Caco-2 (cell line): Measurements from ENCODE around the gene SERPINB6. TPM values are rescaled to one million over a fixed set of nuclear protein-coding genes. Genes with fewer than 3 reads are reported as not detected.
"Not testable (repeated sequence)": the region's sequence is repeated elsewhere in the genome, so short reads cannot be mapped to it uniquely, and the experiment has no call there.

Experiments used
- BruUV-seq: library from RNA; stranded (reverse); fragments of 400-500 nt; replicated peaks from 2 replicates; lab custom pipeline; 2021; lab: Mats Ljungman, UMichigan
- CTCF ChIA-PET: fragments of 300-600 bp; sonication (Branson Sonifier 250); formaldehyde crosslinking; loops from one replicate; lab custom pipeline; 2022; ENCODE audit warnings: antibody characterized with exemption; lab: Charles Lee
- POLR2A ChIA-PET: fragments of 300-600 bp; sonication (Branson Sonifier 250); formaldehyde crosslinking; loops from one replicate; lab custom pipeline; 2022; ENCODE audit warnings: antibody characterized with exemption; lab: Charles Lee
- DNase-seq, 2 experiments: peaks; one replicate each; pipeline versions ENCODE4 v3.0.0 to v3.0.0-alpha.2; 2020 to 2022
- H3K27me3 ChIP-seq: replicated peaks from 2 replicates; pipeline ENCODE4 v1.6.0; 2011; ENCODE audit warnings: low read length; ENCODE audit not compliant: control insufficient read depth, insufficient read depth
- H3K36me3 ChIP-seq: 2 replicates; pipeline ENCODE4 v1.5.1; 2011; ENCODE audit warnings: low read length; ENCODE audit not compliant: control insufficient read depth, insufficient read depth
- H3K4me1 ChIP-seq: fragments of 250-450 bp; sonication (Bioruptor Pico); 2 replicates; pipeline ENCODE4 v1.5.1; 2020; ENCODE audit warnings: mild to moderate bottlenecking
- H3K4me3 ChIP-seq: 2 replicates; pipeline ENCODE4 v1.5.1; 2011; ENCODE audit warnings: low read depth, mild to moderate bottlenecking, control low read depth, low read length
- H3K9me3 ChIP-seq: fragments of 250-450 bp; sonication (Bioruptor Pico); 2 replicates; pipeline ENCODE4 v1.5.1; 2020; ENCODE audit warnings: mild to moderate bottlenecking, moderate library complexity
- H3K27ac Mint-ChIP-seq: one replicate; pipeline ENCODE4 v1.8.0; 2022; ENCODE audit warnings: mixed read lengths; ENCODE audit not compliant: unreplicated experiment
- H3K27me3 Mint-ChIP-seq: one replicate; pipeline ENCODE4 v1.8.0; 2022; ENCODE audit warnings: mixed read lengths; ENCODE audit not compliant: insufficient read depth, unreplicated experiment
- H3K36me3 Mint-ChIP-seq: one replicate; pipeline ENCODE4 v1.8.0; 2022; ENCODE audit warnings: mild to moderate bottlenecking, mixed read lengths; ENCODE audit not compliant: insufficient read depth, unreplicated experiment
- H3K4me1 Mint-ChIP-seq: one replicate; pipeline ENCODE4 v1.8.0; 2022; ENCODE audit warnings: low read depth, mixed read lengths; ENCODE audit not compliant: unreplicated experiment
- H3K4me3 Mint-ChIP-seq: one replicate; pipeline ENCODE4 v1.8.0; 2022; ENCODE audit warnings: mild to moderate bottlenecking, moderate library complexity, mixed read lengths; ENCODE audit not compliant: unreplicated experiment
- H3K9me3 Mint-ChIP-seq: one replicate; pipeline ENCODE4 v1.8.0; 2022; ENCODE audit warnings: mixed read lengths; ENCODE audit not compliant: unreplicated experiment
- intact Hi-C: fragments of 100-400 bp; cut with micrococcal nuclease; formaldehyde crosslinking; loops from one replicate; pipeline ENCODE4 v1.10.0; 2022; ENCODE audit not compliant: unreplicated experiment
- total RNA-seq: library from RNA; stranded (reverse); gene quantifications from 2 replicates; pipeline ENCODE4 v1.2.3, GENCODE V29; 2022
- TF ChIP-seq, protein P1 (sequence below), 2 experiments: fragments of 200-600 bp in 1 of 2; IDR thresholded peaks; 1 replicate in 1 of 2; 2 replicates in 1 of 2; pipeline versions ENCODE4 v1.5.1 to v1.8.0; 2011 to 2022; ENCODE audit warnings: antibody characterized with exemption in 1 of 2, control low read depth in 1 of 2, inconsistent platforms in 1 of 2, low read depth in 1 of 2, low read length in 1 of 2, mild to moderate bottlenecking in 1 of 2, moderate library complexity in 1 of 2; ENCODE audit not compliant: insufficient read depth in 1 of 2, severe bottlenecking in 1 of 2, unreplicated experiment in 1 of 2

The SERPINB6 gene
- total RNA-seq, 1 experiment from 2014 or later: 60.0 TPM

DNA sequence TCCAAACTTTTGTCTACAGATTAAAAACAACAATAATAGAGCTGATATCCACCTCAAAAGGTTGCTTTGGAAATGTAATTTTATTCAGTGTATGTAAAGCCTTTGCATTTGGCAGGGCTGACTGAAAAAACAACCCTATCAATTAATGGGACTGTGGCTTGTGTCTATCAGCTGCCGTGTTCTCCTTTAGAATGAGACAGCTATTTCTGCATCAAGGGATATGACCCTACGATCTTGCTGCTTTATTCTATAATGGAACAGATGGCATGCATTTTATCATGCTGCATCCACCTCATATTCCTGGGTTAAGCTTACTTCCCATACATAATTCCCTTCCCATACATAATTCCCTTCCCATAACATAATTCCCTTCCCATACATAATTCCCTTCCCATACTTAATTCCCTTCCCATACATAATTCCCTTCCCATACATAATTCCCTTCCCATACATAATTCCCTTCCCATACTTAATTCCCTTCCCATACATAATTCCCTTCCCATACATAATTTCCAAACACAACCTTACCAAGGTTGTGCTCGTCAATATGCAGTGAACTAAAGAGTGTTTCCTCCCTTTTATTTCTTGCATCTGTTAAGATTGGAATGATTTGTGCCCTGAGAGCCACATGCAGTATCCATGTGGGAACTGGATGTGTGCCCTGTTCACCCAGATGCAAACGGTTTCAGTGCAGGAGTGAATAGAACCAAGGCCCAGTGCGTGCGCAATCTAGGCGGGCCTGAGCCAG is 26.8 kb downstream of the SERPINB6 start:
- no peaks in the 10 kb centered on the region for H3K27me3 ChIP-seq
- TF ChIP-seq, protein P1, sequence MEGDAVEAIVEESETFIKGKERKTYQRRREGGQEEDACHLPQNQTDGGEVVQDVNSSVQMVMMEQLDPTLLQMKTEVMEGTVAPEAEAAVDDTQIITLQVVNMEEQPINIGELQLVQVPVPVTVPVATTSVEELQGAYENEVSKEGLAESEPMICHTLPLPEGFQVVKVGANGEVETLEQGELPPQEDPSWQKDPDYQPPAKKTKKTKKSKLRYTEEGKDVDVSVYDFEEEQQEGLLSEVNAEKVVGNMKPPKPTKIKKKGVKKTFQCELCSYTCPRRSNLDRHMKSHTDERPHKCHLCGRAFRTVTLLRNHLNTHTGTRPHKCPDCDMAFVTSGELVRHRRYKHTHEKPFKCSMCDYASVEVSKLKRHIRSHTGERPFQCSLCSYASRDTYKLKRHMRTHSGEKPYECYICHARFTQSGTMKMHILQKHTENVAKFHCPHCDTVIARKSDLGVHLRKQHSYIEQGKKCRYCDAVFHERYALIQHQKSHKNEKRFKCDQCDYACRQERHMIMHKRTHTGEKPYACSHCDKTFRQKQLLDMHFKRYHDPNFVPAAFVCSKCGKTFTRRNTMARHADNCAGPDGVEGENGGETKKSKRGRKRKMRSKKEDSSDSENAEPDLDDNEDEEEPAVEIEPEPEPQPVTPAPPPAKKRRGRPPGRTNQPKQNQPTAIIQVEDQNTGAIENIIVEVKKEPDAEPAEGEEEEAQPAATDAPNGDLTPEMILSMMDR (IDR thresholded peaks at IDR 0.05; ENCODE audit: insufficient read depth in 1 of 2, low read depth in 1 of 2, low read length in 1 of 2, severe bottlenecking in 1 of 2, unreplicated experiment in 1 of 2): no peak
- no peak overlapping the region for H3K4me3 ChIP-seq
- ChIA-PET POLR2A (interaction anchor here (0.7 kb wide), 1 partner anchor 434 kb away, joined by 3 read pairs; no protein-coding TSS in a partner anchor), CTCF (interaction anchor here (2.6 kb wide), 1 partner anchor 98 kb away, joined by 8 read pairs; no protein-coding TSS in a partner anchor)
- no peaks in the 10 kb centered on the region for H3K9me3 Mint-ChIP-seq
- H3K4me1 ChIP-seq: peaks cover 35% of the 10 kb centered on the region
- peaks cover 30% of the 10 kb centered on the region for H3K4me1 Mint-ChIP-seq
- H3K36me3 Mint-ChIP-seq: peaks cover 11% of the 10 kb centered on the region
- no peaks in the 10 kb centered on the region; the same call in 1 of the 2 replicates for H3K36me3 ChIP-seq
- no peak for DNase-seq
- intact Hi-C loops: no loop called here
- no peak overlapping the region for H3K27ac Mint-ChIP-seq
- H3K4me3 Mint-ChIP-seq: peak overlapping the region; percentile 27
- no peaks in the 10 kb centered on the region for H3K9me3 ChIP-seq
- no peaks in the 10 kb centered on the region for H3K27me3 Mint-ChIP-seq
- BruUV-seq: no TSS peak

DNA sequence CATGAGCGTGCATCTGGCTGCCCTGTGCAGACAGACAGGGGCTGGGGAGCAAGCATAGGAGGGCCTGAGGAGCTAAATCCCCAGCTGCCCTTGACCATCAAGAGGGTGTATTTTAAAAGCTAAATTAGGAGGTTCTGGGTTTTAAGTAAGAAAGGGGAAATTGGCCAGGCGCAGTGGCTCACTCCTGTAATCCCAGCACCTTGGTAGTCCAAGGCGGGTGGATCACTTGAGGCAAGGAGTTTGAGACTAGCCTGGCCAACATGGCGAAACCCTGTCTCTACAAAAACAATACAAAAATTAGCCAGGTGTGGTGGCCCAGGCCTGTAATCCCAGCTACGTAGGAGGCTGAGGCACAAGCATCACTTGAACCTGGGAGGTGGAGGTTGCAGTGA is 27.8 kb downstream of the SERPINB6 start:
- H3K27ac Mint-ChIP-seq: peak overlapping the region; percentile 93
- Histone ChIP-seq H3K9me3 (no peaks in the 10 kb centered on the region), H3K36me3 (no peaks in the 10 kb centered on the region; the same call in 1 of the 2 replicates), H3K4me3 (no peak overlapping the region), H3K27me3 (no peaks in the 10 kb centered on the region), H3K4me1 (peaks cover 36% of the 10 kb centered on the region)
- intact Hi-C loops: loop anchor here (1.0 kb wide), 1 partner anchor 45 kb away; no protein-coding TSS in a partner anchor
- no TSS peak for BruUV-seq
- no peaks in the 10 kb centered on the region for H3K27me3 Mint-ChIP-seq
- H3K9me3 Mint-ChIP-seq: no peaks in the 10 kb centered on the region
- TF ChIP-seq, protein P1 (IDR thresholded peaks at IDR 0.05; ENCODE audit: insufficient read depth in 1 of 2, low read depth in 1 of 2, low read length in 1 of 2, severe bottlenecking in 1 of 2, unreplicated experiment in 1 of 2): no peak
- H3K4me1 Mint-ChIP-seq: peaks cover 30% of the 10 kb centered on the region
- ChIA-PET CTCF (interaction anchor here (0.6 to 2.6 kb wide), 5 partner anchors 9 to 809 kb away, joined by 3 to 11 read pairs (median 5); no protein-coding TSS in a partner anchor), POLR2A (interaction anchor here (0.6 to 1.2 kb wide), 5 partner anchors 45 to 433 kb away, joined by 3 to 8 read pairs (median 4); partner anchors contain the start of gene NQO2)
- peak overlapping the region; percentile 73 for H3K4me3 Mint-ChIP-seq
- H3K36me3 Mint-ChIP-seq: peaks cover 11% of the 10 kb centered on the region
- peak in 1 of 2 experiments; percentile 32 for DNase-seq

DNA sequence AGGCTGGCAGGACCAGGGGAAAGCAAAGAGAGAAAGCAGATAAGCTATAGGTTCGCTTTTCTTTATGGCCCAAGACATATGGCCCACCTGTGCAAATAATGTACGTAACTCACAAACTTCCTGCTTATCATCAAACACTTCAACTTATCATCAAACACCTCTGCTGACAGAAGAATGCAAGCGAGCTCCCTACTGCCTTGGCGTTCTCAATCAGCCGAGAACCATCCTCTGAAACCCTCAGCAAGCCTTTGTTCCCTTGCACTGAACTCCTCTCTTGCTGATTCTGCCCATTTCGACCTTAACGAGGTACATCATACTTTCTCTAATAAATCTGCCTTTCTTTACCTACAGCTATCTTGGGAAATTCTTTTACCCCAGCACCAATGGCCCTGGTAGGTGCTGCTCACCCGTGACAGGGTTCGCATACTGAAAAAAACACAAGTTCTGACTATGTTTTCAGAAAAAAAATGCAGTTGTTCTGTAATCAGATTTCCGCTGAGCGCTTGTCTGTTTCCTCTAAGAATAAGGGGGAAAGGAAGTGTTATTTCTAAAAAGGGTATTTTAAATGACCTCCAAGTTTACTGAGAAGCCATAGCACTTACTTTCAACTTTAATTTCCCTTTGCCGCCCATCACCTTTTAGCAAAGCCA is 28.3 kb downstream of the SERPINB6 start:
- peak overlapping the region; percentile 93 for H3K27ac Mint-ChIP-seq
- H3K4me1 ChIP-seq: peaks cover 41% of the 10 kb centered on the region
- POLR2A ChIA-PET: interaction anchor here (0.8 to 1.2 kb wide), 5 partner anchors 46 to 102 kb away, joined by 3 to 8 read pairs (median 3); partner anchors contain the start of gene NQO2
- intact Hi-C loops: loop anchor here (1.0 kb wide), 1 partner anchor 45 kb away; no protein-coding TSS in a partner anchor
- DNase-seq: peak; percentile 67 to 75
- no peaks in the 10 kb centered on the region for H3K9me3 ChIP-seq
- H3K27me3 Mint-ChIP-seq: no peaks in the 10 kb centered on the region
- H3K36me3 ChIP-seq: no peaks in the 10 kb centered on the region; the same call in 1 of the 2 replicates
- TF ChIP-seq, protein P1 (IDR thresholded peaks at IDR 0.05; ENCODE audit: insufficient read depth in 1 of 2, low read depth in 1 of 2, low read length in 1 of 2, severe bottlenecking in 1 of 2, unreplicated experiment in 1 of 2): no peak
- CTCF ChIA-PET: interaction anchor here (0.6 to 2.6 kb wide), 5 partner anchors 9 to 97 kb away, joined by 3 to 11 read pairs (median 5); no protein-coding TSS in a partner anchor
- H3K4me1 Mint-ChIP-seq: peaks cover 30% of the 10 kb centered on the region
- no peaks in the 10 kb centered on the region for H3K9me3 Mint-ChIP-seq
- peaks cover 11% of the 10 kb centered on the region for H3K36me3 Mint-ChIP-seq
- H3K4me3 ChIP-seq: peak overlapping the region; percentile 15; the same call in 1 of the 2 replicates
- H3K4me3 Mint-ChIP-seq: peak overlapping the region; percentile 73
- H3K27me3 ChIP-seq: no peaks in the 10 kb centered on the region
- BruUV-seq: TSS peak; percentile 88

DNA sequence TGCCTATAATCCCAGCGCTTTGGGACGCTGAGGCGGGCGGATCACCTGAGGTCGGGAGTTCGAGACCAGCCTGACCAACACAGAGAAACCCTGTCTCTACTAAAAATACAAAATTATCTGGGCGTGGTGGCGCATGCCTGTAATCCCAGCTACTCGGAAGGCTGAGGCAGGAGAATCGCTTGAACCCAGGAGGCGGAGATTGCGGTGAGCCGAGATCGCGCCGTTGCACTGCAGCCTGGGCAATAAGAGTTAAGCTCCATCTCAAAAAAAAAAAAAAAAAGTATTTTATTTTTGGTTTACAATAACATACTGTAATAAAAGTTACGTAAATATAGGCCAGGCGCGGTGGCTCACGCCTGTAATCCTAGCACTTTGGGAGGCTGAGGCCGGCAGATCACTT is 29.3 kb downstream of the SERPINB6 start:
- intact Hi-C loops: not testable (repeated sequence)

More for the DNA sequence above, 29.3 kb downstream of the SERPINB6 start:
- H3K27me3 ChIP-seq, H3K36me3 ChIP-seq, BruUV-seq, H3K4me3 ChIP-seq, H3K9me3 Mint-ChIP-seq, H3K9me3 ChIP-seq, DNase-seq, H3K27me3 Mint-ChIP-seq: not testable (repeated sequence)
- ChIA-PET POLR2A (interaction anchor here (0.8 to 1.1 kb wide), 2 partner anchors 48 to 50 kb away, joined by 3 read pairs; no protein-coding TSS in a partner anchor), CTCF (interaction anchor here (1.1 to 2.6 kb wide), 4 partner anchors 10 to 96 kb away, joined by 3 to 11 read pairs (median 6); no protein-coding TSS in a partner anchor)
- H3K36me3 Mint-ChIP-seq: peaks cover 11% of the 10 kb centered on the region
- H3K27ac Mint-ChIP-seq: peak overlapping the region; percentile 93
- H3K4me1 ChIP-seq: peaks cover 43% of the 10 kb centered on the region
- peaks cover 30% of the 10 kb centered on the region for H3K4me1 Mint-ChIP-seq
- peak overlapping the region; percentile 32 for H3K4me3 Mint-ChIP-seq
